Hepatocyte (in vitro differentiated cells): ENCODE data around the gene MYH11.

Source experiments
- CTCF ChIP-seq: fragments of 200-600 bp; sonication (generic); IDR thresholded peaks from 2 replicates; pipeline ENCODE4 v1.5.1; 2016; ENCODE audit warnings: antibody characterized with exemption, mild to moderate bottlenecking; ENCODE audit not compliant: poor library complexity
- EZH2phosphoT487 ChIP-seq: fragments of 200-600 bp; sonication (generic); IDR thresholded peaks from one replicate; pipeline ENCODE4 v1.6.1; 2018; ENCODE audit warnings: antibody characterized with exemption, mild to moderate bottlenecking, low read depth, moderate library complexity; ENCODE audit not compliant: unreplicated experiment, severe bottlenecking

- TF ChIP-seq CTCF (no peak), EZH2phosphoT487 (no peak)
Measured at GRCh38 chr16:15879255-15879811, 22.5 kb upstream of the MYH11 start.
